GM18951 (cell line): ENCODE results near the gene NUP210.
A peak's percentile ranks its signal among the peaks of the same experiment; 100 is the strongest.

ENCODE experiments used
- POLR2A ChIP-seq: IDR thresholded peaks from 4 replicates; pipeline ENCODE4 v1.6.1; 2011; ENCODE audit warnings: mild to moderate bottlenecking; ENCODE audit not compliant: insufficient read length, insufficient read depth; ENCODE audit errors: extremely low read depth
- in situ Hi-C: fragments of 300-500 bp; cut with MboI; formaldehyde crosslinking; loops from one replicate; pipeline ENCODE4 v1.12.0; 2022; ENCODE audit warnings: low sequenced_read_pairs, mixed read lengths, inconsistent platforms; ENCODE audit not compliant: unreplicated experiment

NUP210 gene

GRCh38 chr3:13424865-13425617 lies 4.9 kb upstream of the NUP210 start:
- TF ChIP-seq POLR2A = no peak
- in situ Hi-C loops = no loop called here

- in situ Hi-C loops = no loop called here
- TF ChIP-seq POLR2A = no peak
Measured at GRCh38 chr3:13424141-13424844, 4.2 kb upstream of the NUP210 start.

DNA sequence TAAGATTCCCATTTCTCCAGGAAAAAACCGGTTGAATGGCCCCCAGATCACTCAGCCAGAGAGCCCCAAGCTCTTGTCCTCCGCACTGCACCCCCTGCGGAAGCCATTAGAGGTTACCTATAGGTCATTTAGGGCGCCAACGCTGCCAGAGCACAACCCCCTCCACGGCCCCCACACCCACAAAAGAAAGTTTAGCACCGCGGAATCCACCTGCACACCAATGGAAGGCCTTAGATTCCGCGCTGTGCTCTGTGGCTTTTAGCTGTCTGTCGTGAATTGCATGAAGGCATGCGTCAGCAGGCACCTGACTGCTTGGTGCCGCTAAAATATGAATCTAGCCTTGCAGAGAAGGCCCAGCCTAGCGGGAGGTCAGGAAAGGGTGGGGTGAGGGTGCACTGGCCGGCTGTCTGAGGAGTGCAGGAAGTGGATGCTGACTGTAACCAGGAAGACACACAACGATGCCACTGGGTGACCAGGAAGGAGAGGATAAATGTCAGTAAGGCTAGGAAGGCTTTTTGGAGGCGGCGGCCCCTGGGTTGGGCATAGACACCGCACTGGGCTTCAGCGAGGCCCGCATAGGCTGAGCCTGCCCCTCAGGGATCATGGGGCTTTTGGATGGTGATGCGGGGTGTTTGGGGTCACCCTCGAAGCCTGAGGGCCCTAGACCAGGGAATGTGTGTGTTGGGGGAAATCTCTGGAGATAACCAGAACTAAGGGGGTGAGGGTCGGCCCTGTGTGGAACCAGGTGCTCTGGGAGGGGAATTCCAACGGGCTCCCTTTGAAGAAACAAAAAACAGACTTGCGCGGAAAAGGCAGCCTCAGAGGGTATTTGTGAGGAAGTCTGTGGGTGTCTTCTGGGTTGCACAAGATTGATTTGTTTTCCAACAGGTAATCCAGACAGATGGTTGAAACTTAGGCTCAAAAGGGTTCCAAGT lies 976 bp upstream of the NUP210 start:
- TF ChIP-seq POLR2A = peak; percentile 54
- in situ Hi-C loops = no loop called here

DNA sequence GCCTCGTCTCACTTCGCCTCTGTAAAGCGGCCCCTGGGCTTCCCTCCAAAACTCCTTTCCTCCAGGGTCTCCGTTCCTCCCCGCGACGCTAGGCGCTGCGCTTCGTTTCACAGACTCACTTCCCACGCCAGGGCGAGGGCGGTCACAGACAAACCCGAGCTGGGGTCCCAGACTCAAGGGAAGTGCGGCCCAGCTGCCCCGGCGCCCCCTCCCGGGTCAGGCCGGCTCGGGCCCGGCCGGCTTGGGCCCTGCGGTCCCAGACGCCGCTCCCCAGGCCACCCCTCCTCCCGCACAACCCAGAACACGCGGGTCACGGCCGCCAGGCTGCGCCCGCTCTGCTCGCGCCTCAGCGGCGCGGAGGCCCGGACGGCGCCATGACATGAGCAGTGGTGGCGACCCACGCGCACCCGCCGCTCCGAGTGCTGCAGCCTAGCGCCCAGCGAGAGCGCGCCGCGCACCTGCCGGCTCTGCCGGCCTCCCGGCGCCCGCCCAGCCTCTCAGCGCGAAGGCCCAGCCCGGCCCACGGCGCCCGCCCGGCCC lies 547 bp downstream of the NUP210 start:
- no peak for TF ChIP-seq POLR2A
- in situ Hi-C loops = no loop called here

DNA sequence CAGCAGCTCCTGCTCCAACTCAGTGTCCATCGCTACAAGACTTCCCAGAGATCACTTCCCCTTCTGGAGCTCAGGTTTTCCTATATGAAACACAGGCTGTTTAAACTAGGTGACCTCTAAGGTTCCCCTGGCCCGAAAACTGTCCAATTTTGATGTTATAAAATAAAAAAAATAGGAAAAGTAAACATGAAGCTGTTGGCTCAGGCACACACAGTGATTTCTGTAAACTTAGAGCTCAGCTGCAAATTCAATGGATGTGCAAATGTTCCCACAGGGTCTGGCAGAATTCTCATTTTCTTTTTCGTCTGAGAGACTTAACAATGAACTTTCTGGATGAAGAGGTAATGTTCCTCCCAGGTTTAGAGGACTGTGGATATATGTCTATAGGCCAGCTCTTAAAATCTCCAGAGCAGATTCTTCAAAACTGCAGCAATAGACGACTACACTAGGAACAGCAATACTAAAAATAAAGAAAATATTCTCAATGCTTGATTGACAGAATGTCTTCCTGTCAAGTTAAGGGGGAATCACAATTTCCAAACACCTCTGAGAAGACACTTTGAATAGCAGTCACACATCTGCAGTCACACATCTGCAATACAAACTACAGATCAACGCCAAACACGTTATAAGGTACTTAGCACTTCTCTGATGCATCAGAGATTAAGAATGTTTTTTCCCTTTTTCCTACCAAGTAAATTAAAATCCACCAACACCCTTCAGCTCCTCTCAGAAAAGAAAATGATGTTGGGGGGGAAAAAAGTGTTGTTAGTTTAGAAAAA lies 2.8 kb downstream of the NUP210 start:
- TF ChIP-seq POLR2A = no peak
- in situ Hi-C loops = no loop called here

DNA sequence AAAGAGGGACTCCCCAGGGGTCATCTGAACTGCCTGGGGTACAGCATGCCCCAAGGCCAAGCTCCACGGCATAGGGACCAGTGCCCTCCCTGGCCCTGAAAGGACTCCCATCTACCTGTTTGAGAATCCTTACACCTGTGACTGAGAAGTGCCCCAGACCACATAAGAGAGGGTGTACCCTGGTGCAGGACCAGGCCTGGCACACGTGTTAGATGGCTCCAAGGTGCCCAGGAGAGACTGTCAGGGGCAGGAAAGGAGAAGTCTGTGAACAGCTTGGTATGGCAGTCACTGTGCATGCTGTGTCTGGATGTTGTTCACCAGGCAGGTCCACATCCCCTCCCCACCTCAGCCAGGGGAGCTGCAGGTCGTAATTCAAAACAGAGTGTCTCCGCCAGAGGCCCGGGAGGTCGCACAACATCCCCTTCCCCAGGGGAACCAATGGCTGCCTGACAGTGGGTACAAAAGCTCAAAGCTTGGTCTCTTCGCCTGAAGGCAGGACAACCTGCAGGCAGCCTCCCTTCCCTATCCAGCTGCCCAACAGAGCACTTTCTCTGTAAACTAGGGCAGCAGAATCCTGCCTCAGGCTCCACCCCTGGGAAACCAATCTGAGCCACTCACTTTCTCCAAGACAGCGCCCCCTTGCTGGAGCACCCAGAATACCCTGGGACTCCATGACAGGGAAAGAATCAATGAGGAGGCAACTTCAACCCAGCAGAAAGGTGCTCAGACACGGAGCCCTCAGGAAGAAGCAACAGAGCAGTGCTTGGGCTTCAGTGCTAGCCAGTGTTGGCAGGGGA lies 3.9 kb downstream of the NUP210 start:
- TF ChIP-seq POLR2A = no peak
- in situ Hi-C loops = no loop called here

DNA sequence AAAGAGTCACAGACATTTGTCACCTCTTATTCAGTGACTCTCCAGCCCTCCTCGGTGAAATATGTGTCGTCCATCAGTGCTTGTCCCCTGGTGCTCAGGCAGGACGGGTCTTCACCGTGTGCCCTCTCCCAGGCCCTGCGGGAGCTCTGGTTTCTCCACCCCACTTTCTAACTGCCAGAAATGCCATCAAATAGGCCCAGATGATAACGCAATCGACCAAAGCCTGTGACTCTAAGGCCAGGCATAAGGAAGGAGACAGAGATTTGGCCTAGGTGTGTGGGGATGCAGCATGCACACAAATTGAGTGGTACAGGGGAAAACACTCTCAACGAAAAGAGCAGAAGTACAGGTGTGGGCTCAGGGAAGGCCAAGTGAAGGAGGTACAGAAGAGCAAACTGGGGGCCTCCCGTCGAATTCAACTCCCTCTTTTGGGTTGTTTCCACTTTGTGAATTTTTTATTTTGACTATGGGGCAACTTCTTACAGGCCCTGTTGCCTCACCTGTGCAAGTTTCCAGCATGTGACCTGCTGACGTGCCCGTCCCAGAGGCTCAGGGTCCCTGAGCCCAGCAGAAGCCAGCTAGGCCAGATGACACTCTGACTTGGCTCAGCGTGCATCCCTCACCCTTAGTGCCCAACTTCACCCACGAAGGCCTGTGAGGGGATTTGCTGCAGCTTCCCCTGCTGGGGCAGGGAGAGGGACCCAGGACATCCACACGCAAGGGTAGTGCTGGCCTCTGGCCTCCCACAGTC lies 4.7 kb downstream of the NUP210 start:
- TF ChIP-seq POLR2A = no peak
- in situ Hi-C loops = no loop called here

GRCh38 chr3:13414040-13414729 lies 5.9 kb downstream of the NUP210 start:
- TF ChIP-seq POLR2A = peak; percentile 53
- in situ Hi-C loops = no loop called here

GRCh38 chr3:13411186-13411860 lies 8.8 kb downstream of the NUP210 start:
- in situ Hi-C loops = no loop called here
- no peak for TF ChIP-seq POLR2A

GRCh38 chr3:13408890-13409289 lies 11.2 kb downstream of the NUP210 start:
- TF ChIP-seq POLR2A = no peak
- in situ Hi-C loops = no loop called here

DNA sequence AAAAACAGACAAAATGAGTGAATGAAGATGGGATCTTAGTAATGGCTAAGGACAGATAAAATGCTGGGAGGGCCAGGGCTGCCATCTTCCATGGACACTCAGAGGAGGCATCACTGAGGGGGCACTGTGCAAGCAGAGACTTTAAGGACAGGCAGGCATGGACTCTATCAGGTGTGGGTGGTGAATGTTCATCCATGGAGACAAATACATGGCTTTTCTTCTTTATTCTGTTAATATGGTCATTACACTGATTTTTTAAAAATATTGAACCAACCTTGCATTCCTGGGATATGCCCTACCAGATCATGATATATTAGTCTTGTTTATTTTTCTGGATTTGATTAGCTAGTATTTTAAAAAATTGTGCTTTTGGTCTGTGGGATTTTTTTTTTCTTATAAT lies 12.2 kb downstream of the NUP210 start:
- no peak for TF ChIP-seq POLR2A
- in situ Hi-C loops = no loop called here
